IMR-90 (cell line): ENCODE data around the gene NPHP4. TPM values are rescaled to one million over a fixed set of nuclear protein-coding genes. Genes with fewer than 3 reads are reported as not detected.

ENCODE experiments used
- ATAC-seq: fragments of 200-7000 bp; cut with Tn5 transposase; 2 replicates; pipeline ENCODE4 v1.9.1; 2020; ENCODE audit warnings: low read depth, mild to moderate bottlenecking, moderate library complexity
- BruUV-seq: library from RNA; stranded (reverse); fragments of 400-500 nt; replicated peaks from 2 replicates; lab custom pipeline; 2021; lab: Mats Ljungman, UMichigan
- CTCF ChIA-PET: fragments of 300-600 bp; formaldehyde crosslinking; extraction: SDS; loops from one replicate; lab custom pipeline; 2021; ENCODE audit warnings: antibody characterized with exemption; lab: Yijun Ruan, JAX
- POLR2A ChIA-PET: fragments of 300-600 bp; sonication (Branson Sonifier 250); formaldehyde crosslinking; loops from one replicate; lab custom pipeline; 2022; ENCODE audit warnings: antibody characterized with exemption; ENCODE audit not compliant: unreplicated experiment; lab: Charles Lee
- DNase-seq: peaks from one replicate; pipeline ENCODE4 v3.0.0; 2013
- H2AFZ ChIP-seq: replicated peaks from 2 replicates; pipeline ENCODE3; 2013; ENCODE audit warnings: low read length, mild to moderate bottlenecking; ENCODE audit not compliant: poor library complexity
- H2AK5ac ChIP-seq: 2 replicates; pipeline ENCODE4 v1.6.1; 2013; ENCODE audit warnings: low read depth, low read length, inconsistent platforms
- H2AK9ac ChIP-seq: replicated peaks from 2 replicates; pipeline ENCODE3; 2013; ENCODE audit warnings: mild to moderate bottlenecking, low read depth, low read length, moderate library complexity; ENCODE audit not compliant: poor library complexity
- H2BK120ac ChIP-seq: 2 replicates; pipeline ENCODE4 v1.6.1; 2013; ENCODE audit warnings: low read depth, low read length, inconsistent platforms
- H2BK15ac ChIP-seq: 3 replicates; pipeline ENCODE4 v1.6.1; 2013; ENCODE audit warnings: low read depth, low read length, inconsistent platforms
- H2BK20ac ChIP-seq: 2 replicates; pipeline ENCODE4 v1.6.1; 2013; ENCODE audit warnings: low read depth, mild to moderate bottlenecking, inconsistent platforms, low read length, moderate library complexity
- H2BK5ac ChIP-seq: 2 replicates; pipeline ENCODE4 v1.6.1; 2013; ENCODE audit warnings: mild to moderate bottlenecking, low read depth, low read length, inconsistent platforms; ENCODE audit not compliant: poor library complexity, severe bottlenecking
- H3K14ac ChIP-seq: replicated peaks from 2 replicates; pipeline ENCODE4 v1.6.1; 2013; ENCODE audit warnings: low read depth, low read length, inconsistent platforms
- H3K18ac ChIP-seq: 2 replicates; pipeline ENCODE4 v1.6.1; 2013; ENCODE audit warnings: low read depth, low read length, control low read depth
- H3K23ac ChIP-seq: 2 replicates; pipeline ENCODE4 v1.6.1; 2013; ENCODE audit warnings: low read depth, low read length, inconsistent platforms
- H3K27ac ChIP-seq: 2 replicates; pipeline ENCODE4 v1.5.1; 2013; ENCODE audit warnings: mild to moderate bottlenecking, control low read depth, low read length; ENCODE audit not compliant: insufficient read depth
- H3K27me3 ChIP-seq: 2 replicates; pipeline ENCODE4 v1.6.1; 2013; ENCODE audit warnings: low read length; ENCODE audit not compliant: control insufficient read depth, insufficient read depth
- H3K36me3 ChIP-seq: 2 replicates; pipeline ENCODE4 v1.6.1; 2013; ENCODE audit warnings: low read length, mixed read lengths; ENCODE audit not compliant: control insufficient read depth, insufficient read depth
- H3K4ac ChIP-seq: 2 replicates; pipeline ENCODE4 v1.6.1; 2013; ENCODE audit warnings: low read depth, low read length, inconsistent platforms
- H3K4me1 ChIP-seq: 2 replicates; pipeline ENCODE4 v1.6.1; 2013; ENCODE audit warnings: low read length, mixed read lengths; ENCODE audit not compliant: control insufficient read depth, insufficient read depth
- H3K4me2 ChIP-seq: 2 replicates; pipeline ENCODE4 v1.6.1; 2013; ENCODE audit warnings: low read depth, mild to moderate bottlenecking, control low read depth, low read length, moderate library complexity
- H3K4me3 ChIP-seq: 2 replicates; pipeline ENCODE4 v1.5.1; 2013; ENCODE audit warnings: low read depth, mild to moderate bottlenecking, control low read depth, low read length, moderate library complexity; ENCODE audit not compliant: insufficient read depth
- H3K56ac ChIP-seq: 2 replicates; pipeline ENCODE4 v1.6.1; 2013; ENCODE audit warnings: low read length, inconsistent platforms; ENCODE audit not compliant: insufficient read depth; ENCODE audit errors: extremely low read depth
- H3K79me1 ChIP-seq, 2 experiments: 2 replicates each; pipeline ENCODE4 v1.6.1; 2013; ENCODE audit warnings: low read length in 2 of 2, inconsistent platforms in 1 of 2, low read depth in 1 of 2
- H3K9ac ChIP-seq: 2 replicates; pipeline ENCODE4 v1.6.1; 2013; ENCODE audit warnings: low read depth, low read length, control low read depth
- H3K9me1 ChIP-seq: 2 replicates; pipeline ENCODE4 v1.6.1; 2013; ENCODE audit warnings: low read length, inconsistent platforms; ENCODE audit not compliant: insufficient read depth
- H3K9me3 ChIP-seq: 2 replicates; pipeline ENCODE4 v1.6.1; 2013; ENCODE audit warnings: low read length; ENCODE audit not compliant: control insufficient read depth, insufficient read depth
- H4K20me1 ChIP-seq: 2 replicates; pipeline ENCODE4 v1.6.1; 2013; ENCODE audit warnings: low read length, inconsistent platforms; ENCODE audit not compliant: insufficient read depth
- H4K5ac ChIP-seq: 2 replicates; pipeline ENCODE4 v1.6.1; 2013; ENCODE audit warnings: mild to moderate bottlenecking, low read depth, low read length, control low read depth
- H4K8ac ChIP-seq, 2 experiments: 2 replicates each; pipeline ENCODE4 v1.6.1; 2013; ENCODE audit warnings: low read depth in 2 of 2, low read length in 2 of 2, control low read depth in 1 of 2, inconsistent platforms in 1 of 2
- H4K91ac ChIP-seq: 2 replicates; pipeline ENCODE4 v1.6.1; 2013; ENCODE audit warnings: low read depth, low read length, inconsistent platforms; ENCODE audit not compliant: insufficient read depth
- BHLHE40 ChIP-seq: fragments of 150-350 bp; IDR thresholded peaks from 2 replicates; pipeline ENCODE4 v1.6.1; 2016; ENCODE audit warnings: mild to moderate bottlenecking, low read depth, low read length
- CEBPB ChIP-seq: IDR thresholded peaks from 2 replicates; pipeline ENCODE4 v1.6.1; 2012; ENCODE audit warnings: low read depth, low read length, improper control_type of control experiment
- CHD1 ChIP-seq: IDR thresholded peaks from 2 replicates; pipeline ENCODE4 v1.6.1; 2012; ENCODE audit warnings: low read depth, low read length, improper control_type of control experiment
- FOS ChIP-seq: fragments of 150-350 bp; IDR thresholded peaks from 2 replicates; pipeline ENCODE4 v1.6.1; 2016; ENCODE audit warnings: low read depth, low read length
- MAFK ChIP-seq: IDR thresholded peaks from 2 replicates; pipeline ENCODE4 v1.6.1; 2012; ENCODE audit warnings: low read depth, low read length, improper control_type of control experiment
- MAZ ChIP-seq: IDR thresholded peaks from 2 replicates; pipeline ENCODE4 v1.6.1; 2012; ENCODE audit warnings: low read depth, mild to moderate bottlenecking, low read length, improper control_type of control experiment, moderate library complexity, borderline replicate concordance
- NFE2L2 ChIP-seq: fragments of 150-350 bp; IDR thresholded peaks from 2 replicates; pipeline ENCODE4 v1.6.1; 2016; ENCODE audit warnings: low read depth, mild to moderate bottlenecking, low read length
- POLR2A ChIP-seq: IDR thresholded peaks from 2 replicates; pipeline ENCODE4 v1.6.1; 2012; ENCODE audit warnings: mild to moderate bottlenecking, low read depth, low read length
- RAD21 ChIP-seq: IDR thresholded peaks from 2 replicates; pipeline ENCODE4 v1.6.1; 2012; ENCODE audit warnings: low read length, improper control_type of control experiment
- RCOR1 ChIP-seq: IDR thresholded peaks from 2 replicates; pipeline ENCODE4 v1.6.1; 2012; ENCODE audit warnings: mild to moderate bottlenecking, low read length, improper control_type of control experiment; ENCODE audit not compliant: insufficient replicate concordance
- RFX5 ChIP-seq: IDR thresholded peaks from 2 replicates; pipeline ENCODE4 v1.8.0; 2012; ENCODE audit warnings: low read depth, mild to moderate bottlenecking, low read length, moderate library complexity
- SMC3 ChIP-seq: fragments of 150-350 bp; IDR thresholded peaks from 2 replicates; pipeline ENCODE4 v1.6.1; 2016; ENCODE audit warnings: low read depth, mild to moderate bottlenecking, antibody characterized with exemption, low read length, moderate library complexity
- USF2 ChIP-seq: fragments of 150-350 bp; IDR thresholded peaks from 2 replicates; pipeline ENCODE4 v1.6.1; 2017; ENCODE audit warnings: mild to moderate bottlenecking, antibody characterized with exemption, low read length, low read depth
- WGBS, 2 experiments: methylation state at CpG; one replicate each; pipeline versions ENCODE4 v1.1.5 to v1.1.7; 2013; ENCODE audit warnings: missing lambda C conversion rate in 2 of 2; ENCODE audit not compliant: insufficient read length in 1 of 2; ENCODE audit errors: extremely low coverage in 2 of 2; 5-methylcytosine and 5-hydroxymethylcytosine counted together
- dilution Hi-C: fragments of 300-500 bp; cut with HindIII; formaldehyde crosslinking; loops from one replicate; pipeline ENCODE4 v1.14.3; 2018; ENCODE audit warnings: low sequenced_read_pairs; ENCODE audit not compliant: unreplicated experiment
- in situ Hi-C: fragments of 300-500 bp; cut with MboI; formaldehyde crosslinking; loops from 3 replicates; pipeline ENCODE4 v1.14.3; 2019; ENCODE audit warnings: low sequenced_read_pairs, inconsistent platforms, mixed read lengths
- intact Hi-C: fragments of 100-400 bp; cut with micrococcal nuclease; formaldehyde crosslinking; loops from 2 replicates; pipeline ENCODE4 v1.10.0; 2022
- polyA plus RNA-seq, 3 experiments: library from polyadenylated mRNA; depleted of rRNA; stranded (reverse); fragments of >200 nt; gene quantifications; 2 replicates each; pipeline ENCODE4 v1.2.3, GENCODE V29; 2012; ENCODE audit warnings: low replicate concordance in 1 of 3
- total RNA-seq: library from RNA; depleted of rRNA; stranded (reverse); fragments of >200 nt; gene quantifications from 2 replicates; pipeline ENCODE4 v1.2.3, GENCODE V29; 2012
- TF ChIP-seq, protein P1 (sequence below): conservative IDR thresholded peaks from 2 replicates; pipeline ENCODE4 v1.5.1; 2012; ENCODE audit warnings: mild to moderate bottlenecking, low read depth, low read length, improper control_type of control experiment
- TF ChIP-seq, protein P2 (sequence below): fragments of 150-350 bp; IDR thresholded peaks from 2 replicates; pipeline ENCODE4 v1.6.1; 2016; ENCODE audit warnings: low read depth, mild to moderate bottlenecking, low read length, moderate library complexity, borderline replicate concordance

Gene NPHP4
- total and polyA plus RNA-seq, 2 of the 4 experiments (the other 2 are of a cell fraction), result 2.0 to 5.5 TPM

DNA sequence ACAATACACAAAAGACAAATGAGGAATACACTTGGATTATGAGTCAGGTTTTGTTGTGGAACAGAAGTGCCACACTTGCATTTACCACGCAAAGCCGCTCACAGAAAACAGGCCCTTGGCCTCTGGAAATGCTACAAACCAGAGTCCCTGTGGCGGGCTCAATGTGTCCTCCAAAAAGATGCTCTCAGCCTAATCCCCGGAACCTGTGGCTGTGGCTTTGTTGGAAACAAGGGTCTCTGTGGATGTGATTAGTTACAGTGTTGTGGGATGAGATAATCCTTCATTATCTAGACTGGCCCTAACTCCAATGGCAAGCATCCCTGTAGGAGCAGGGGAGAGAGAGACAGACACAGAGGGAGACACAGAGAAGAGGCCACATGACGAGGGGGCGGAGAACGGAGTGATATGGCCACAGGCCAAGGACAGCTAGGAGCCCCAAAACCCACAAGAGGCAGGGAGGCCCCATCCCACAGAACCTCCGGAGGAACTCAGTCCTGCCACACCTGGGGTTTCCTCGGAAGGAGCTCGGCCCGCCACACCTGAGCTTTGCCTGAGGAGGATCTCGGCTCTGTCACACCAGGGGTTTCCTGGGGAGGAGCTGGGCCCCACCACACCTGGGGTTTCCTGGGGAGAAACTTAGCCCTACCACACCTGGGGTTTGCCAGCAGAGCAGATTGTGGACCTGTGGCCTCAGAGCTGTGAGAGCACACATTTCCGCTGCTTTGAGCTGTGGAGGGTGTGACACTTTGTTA, 55.4 kb downstream of the NPHP4 start:
- Histone ChIP-seq H3K9me3 (no peaks in the 10 kb centered on the region), H3K4ac (no peak overlapping the region), H3K14ac (no peak overlapping the region), H2BK20ac (no peak overlapping the region), H2AK5ac (no peak overlapping the region), H3K4me1 (peaks cover 6% of the 10 kb centered on the region), H4K5ac (no peak overlapping the region), H4K91ac (no peak overlapping the region), H3K23ac (no peak overlapping the region), H2BK120ac (no peak overlapping the region), H3K4me3 (no peak overlapping the region), H3K27ac (no peak overlapping the region), H2BK5ac (no peak overlapping the region), H2BK15ac (no peak overlapping the region), H3K4me2 (no peak overlapping the region), H4K8ac (no peak overlapping the region), H3K79me1 (no peaks in the 10 kb centered on the region), H2AK9ac (no peak overlapping the region), H3K56ac (no peak overlapping the region), H3K18ac (no peak overlapping the region), H4K20me1 (0 out of 2 replicates have a peak, but pooled peaks cover 3% of the 10 kb centered on the region), H3K9ac (no peak overlapping the region), H3K27me3 (no peaks in the 10 kb centered on the region), H2AFZ (no peak overlapping the region), H3K9me1 (peaks cover 6% of the 10 kb centered on the region; the same call in 1 of the 2 replicates), H3K36me3 (peaks cover 2% of the 10 kb centered on the region; the same call in 1 of the 2 replicates)
- no TSS peak for BruUV-seq
- ATAC-seq (no peak), DNase-seq (no peak)
- dilution Hi-C loops, result no loop called here
- in situ Hi-C loops, result no loop called here
- CTCF ChIA-PET, result no interaction called here
- POLR2A ChIA-PET, result no interaction called here
- 97% methylated on average over 5 of the region's 13 CpGs; no CpG with 5 or more reads in 1 of the 2 experiments for whole genome bisulfite sequencing, 2 experiments
- intact Hi-C loops, result no loop called here
- TF ChIP-seq MAFK, result no peak
- TF ChIP-seq SMC3, result no peak
- no peak for TF ChIP-seq MAZ
- TF ChIP-seq, protein P1, sequence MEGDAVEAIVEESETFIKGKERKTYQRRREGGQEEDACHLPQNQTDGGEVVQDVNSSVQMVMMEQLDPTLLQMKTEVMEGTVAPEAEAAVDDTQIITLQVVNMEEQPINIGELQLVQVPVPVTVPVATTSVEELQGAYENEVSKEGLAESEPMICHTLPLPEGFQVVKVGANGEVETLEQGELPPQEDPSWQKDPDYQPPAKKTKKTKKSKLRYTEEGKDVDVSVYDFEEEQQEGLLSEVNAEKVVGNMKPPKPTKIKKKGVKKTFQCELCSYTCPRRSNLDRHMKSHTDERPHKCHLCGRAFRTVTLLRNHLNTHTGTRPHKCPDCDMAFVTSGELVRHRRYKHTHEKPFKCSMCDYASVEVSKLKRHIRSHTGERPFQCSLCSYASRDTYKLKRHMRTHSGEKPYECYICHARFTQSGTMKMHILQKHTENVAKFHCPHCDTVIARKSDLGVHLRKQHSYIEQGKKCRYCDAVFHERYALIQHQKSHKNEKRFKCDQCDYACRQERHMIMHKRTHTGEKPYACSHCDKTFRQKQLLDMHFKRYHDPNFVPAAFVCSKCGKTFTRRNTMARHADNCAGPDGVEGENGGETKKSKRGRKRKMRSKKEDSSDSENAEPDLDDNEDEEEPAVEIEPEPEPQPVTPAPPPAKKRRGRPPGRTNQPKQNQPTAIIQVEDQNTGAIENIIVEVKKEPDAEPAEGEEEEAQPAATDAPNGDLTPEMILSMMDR, result no peak
- TF ChIP-seq CEBPB, result no peak
- no peak for TF ChIP-seq BHLHE40
- no peak for TF ChIP-seq RFX5
- no peak for TF ChIP-seq USF2
- no peak for TF ChIP-seq RCOR1
- no peak for TF ChIP-seq FOS
- no peak for TF ChIP-seq RAD21
- no peak for TF ChIP-seq CHD1
- no peak for TF ChIP-seq NFE2L2
- TF ChIP-seq, protein P2, sequence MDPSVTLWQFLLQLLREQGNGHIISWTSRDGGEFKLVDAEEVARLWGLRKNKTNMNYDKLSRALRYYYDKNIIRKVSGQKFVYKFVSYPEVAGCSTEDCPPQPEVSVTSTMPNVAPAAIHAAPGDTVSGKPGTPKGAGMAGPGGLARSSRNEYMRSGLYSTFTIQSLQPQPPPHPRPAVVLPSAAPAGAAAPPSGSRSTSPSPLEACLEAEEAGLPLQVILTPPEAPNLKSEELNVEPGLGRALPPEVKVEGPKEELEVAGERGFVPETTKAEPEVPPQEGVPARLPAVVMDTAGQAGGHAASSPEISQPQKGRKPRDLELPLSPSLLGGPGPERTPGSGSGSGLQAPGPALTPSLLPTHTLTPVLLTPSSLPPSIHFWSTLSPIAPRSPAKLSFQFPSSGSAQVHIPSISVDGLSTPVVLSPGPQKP, result no peak
- no peak for TF ChIP-seq POLR2A
